Measurements from ENCODE around the gene MCCC2. TPM values are rescaled to one million over a fixed set of nuclear protein-coding genes. Genes with fewer than 3 reads are reported as not detected.

The MCCC2 gene
- total and polyA plus RNA-seq, 12 donors, result 24.0 to 135 (median 79.5) TPM

DNA sequence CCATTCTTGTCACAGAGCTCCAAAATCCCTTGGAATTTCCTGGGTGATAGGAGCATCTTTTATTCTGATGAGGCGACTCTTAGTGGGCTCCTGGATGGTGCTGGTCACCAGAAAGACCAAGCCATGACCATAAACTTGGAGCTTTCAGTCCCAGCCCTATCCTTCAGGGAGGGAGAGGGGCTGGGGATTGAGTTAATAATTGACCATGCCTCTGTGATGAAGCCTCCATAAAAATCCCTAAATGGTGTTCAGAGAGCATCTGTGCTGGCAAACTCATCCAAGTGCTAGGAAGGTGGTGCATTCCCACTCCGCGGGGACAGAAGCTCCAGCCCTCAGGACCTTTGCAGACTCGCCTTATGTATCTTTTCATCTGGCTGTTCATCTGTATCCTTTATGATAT is 28.7 kb downstream of the MCCC2 start:
- Histone ChIP-seq H3K4me1 (replicated peaks in 1 of 2) (no peaks in the 10 kb centered on the region), H3K4me3 (no peak overlapping the region), H3K9me3 (replicated peaks in 1 of 3) (no peaks in the 10 kb centered on the region), H3K27me3 (no peaks in the 10 kb centered on the region), H3K27ac (no peak overlapping the region), H3K36me3 (replicated peaks in 1 of 2) (peaks cover 0 to 17% of the 10 kb centered on the region in 2 donors)
- TF ChIP-seq, protein P1, sequence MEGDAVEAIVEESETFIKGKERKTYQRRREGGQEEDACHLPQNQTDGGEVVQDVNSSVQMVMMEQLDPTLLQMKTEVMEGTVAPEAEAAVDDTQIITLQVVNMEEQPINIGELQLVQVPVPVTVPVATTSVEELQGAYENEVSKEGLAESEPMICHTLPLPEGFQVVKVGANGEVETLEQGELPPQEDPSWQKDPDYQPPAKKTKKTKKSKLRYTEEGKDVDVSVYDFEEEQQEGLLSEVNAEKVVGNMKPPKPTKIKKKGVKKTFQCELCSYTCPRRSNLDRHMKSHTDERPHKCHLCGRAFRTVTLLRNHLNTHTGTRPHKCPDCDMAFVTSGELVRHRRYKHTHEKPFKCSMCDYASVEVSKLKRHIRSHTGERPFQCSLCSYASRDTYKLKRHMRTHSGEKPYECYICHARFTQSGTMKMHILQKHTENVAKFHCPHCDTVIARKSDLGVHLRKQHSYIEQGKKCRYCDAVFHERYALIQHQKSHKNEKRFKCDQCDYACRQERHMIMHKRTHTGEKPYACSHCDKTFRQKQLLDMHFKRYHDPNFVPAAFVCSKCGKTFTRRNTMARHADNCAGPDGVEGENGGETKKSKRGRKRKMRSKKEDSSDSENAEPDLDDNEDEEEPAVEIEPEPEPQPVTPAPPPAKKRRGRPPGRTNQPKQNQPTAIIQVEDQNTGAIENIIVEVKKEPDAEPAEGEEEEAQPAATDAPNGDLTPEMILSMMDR (IDR thresholded peaks at IDR 0.05), result no peak
- TF ChIP-seq POLR2A (IDR thresholded peaks at IDR 0.05), result no peak
- intact Hi-C loops (cut with DNase I), result no loop called here
- WGBS, 4 donors, result 70 to 95% (median 82%) methylated on average over 4 of the region's 4 CpGs
- DNase-seq, result no peak

DNA sequence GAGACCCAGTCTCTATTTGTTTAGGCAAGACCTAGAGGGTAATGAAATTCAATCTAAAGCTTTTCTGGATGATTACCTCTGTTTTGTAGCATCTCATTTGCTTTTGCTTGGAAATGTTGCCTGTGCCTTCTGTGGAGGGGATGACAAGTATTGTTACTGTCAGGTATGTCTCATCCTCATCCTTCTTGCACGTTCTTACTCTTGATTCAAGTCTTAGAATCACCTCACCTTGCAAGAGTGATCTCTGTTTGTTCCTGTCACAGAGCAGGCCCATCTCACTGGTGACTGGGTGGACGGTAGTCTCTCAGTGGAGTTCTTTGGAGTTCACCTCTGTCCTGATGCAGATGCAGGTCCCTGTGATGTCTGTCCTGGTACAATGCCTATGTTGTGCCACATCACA is 33.5 kb downstream of the MCCC2 start:
- H3K36me3 ChIP-seq (replicated peaks in 1 of 2), result peaks cover 0 to 14% of the 10 kb centered on the region in 2 donors
- TF ChIP-seq POLR2A (IDR thresholded peaks at IDR 0.05), result no peak
- TF ChIP-seq, protein P1 (IDR thresholded peaks at IDR 0.05), result no peak

DNA sequence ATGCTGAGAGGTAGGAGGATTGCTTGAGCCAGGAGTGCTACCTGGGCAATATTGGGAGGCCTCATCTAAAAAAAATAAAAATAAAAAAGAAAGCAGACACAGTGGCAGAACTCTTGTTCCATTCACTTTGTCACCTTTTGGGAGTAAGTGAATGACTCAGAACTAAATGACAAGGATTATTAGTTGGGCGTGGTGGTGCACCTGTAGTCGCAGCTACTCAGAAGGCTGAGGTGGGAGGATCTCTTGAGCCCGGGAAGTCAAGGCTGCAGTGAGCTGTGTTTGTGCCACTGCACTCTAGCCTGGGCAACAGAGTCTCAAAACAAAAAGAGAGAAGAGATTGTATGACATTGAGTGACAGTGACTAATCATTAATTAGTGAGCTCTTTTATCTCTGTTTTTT is 34.1 kb downstream of the MCCC2 start:
- no peak for DNase-seq
- no peak overlapping the region for H3K4me3 ChIP-seq
- WGBS, 4 donors, result 84 to 95% (median 86%) methylated on average over 3 of the region's 3 CpGs
- TF ChIP-seq, protein P1 (IDR thresholded peaks at IDR 0.05), result no peak
- no peak for TF ChIP-seq POLR2A (IDR thresholded peaks at IDR 0.05)
- no peaks in the 10 kb centered on the region for H3K9me3 ChIP-seq (replicated peaks in 1 of 3)
- H3K36me3 ChIP-seq (replicated peaks in 1 of 2), result peaks cover 0 to 14% of the 10 kb centered on the region in 2 donors
- no peak overlapping the region for H3K27ac ChIP-seq
- intact Hi-C loops (cut with DNase I), result no loop called here
- H3K27me3 ChIP-seq, result no peaks in the 10 kb centered on the region
- H3K4me1 ChIP-seq (replicated peaks in 1 of 2), result no peaks in the 10 kb centered on the region

More for the DNA sequence above, 33.5 kb downstream of the MCCC2 start:
- DNase-seq, result no peak
- 92 to 100% (median 97%) methylated on average over 2 of the region's 2 CpGs for WGBS, 4 donors
- Histone ChIP-seq H3K9me3 (replicated peaks in 1 of 3) (no peaks in the 10 kb centered on the region), H3K27me3 (no peaks in the 10 kb centered on the region), H3K4me3 (no peak overlapping the region), H3K4me1 (replicated peaks in 1 of 2) (no peaks in the 10 kb centered on the region), H3K27ac (no peak overlapping the region)
- intact Hi-C loops (cut with DNase I), result no loop called here

DNA sequence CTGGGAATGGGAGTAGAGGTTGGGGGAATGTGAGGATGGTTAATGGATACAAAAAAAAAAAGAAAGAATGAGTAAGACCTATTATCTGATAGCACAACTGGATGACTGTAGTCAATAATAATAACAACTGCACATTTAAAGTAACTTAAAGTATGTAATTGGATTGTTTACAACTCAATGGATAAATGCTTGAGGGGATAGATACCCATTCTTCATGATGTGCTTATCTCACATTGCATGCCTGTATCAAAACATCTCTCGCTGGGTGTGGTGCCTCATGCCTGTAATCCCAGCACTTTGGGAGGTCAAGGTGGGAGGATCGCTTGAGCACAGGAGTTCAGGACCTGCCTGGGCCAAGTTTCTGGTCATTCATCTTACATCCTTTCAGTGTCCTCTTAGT is 34.6 kb downstream of the MCCC2 start:
- DNase-seq, result no peak
- Histone ChIP-seq H3K36me3 (replicated peaks in 1 of 2) (peaks cover 0 to 14% of the 10 kb centered on the region in 2 donors), H3K4me1 (replicated peaks in 1 of 2) (no peaks in the 10 kb centered on the region), H3K9me3 (replicated peaks in 1 of 3) (no peaks in the 10 kb centered on the region), H3K4me3 (no peak overlapping the region), H3K27ac (no peak overlapping the region), H3K27me3 (no peaks in the 10 kb centered on the region)
- intact Hi-C loops (cut with DNase I), result no loop called here
- WGBS, 4 donors, result 89 to 100% (median 96%) methylated on average over 2 of the region's 2 CpGs
- TF ChIP-seq, protein P1 (IDR thresholded peaks at IDR 0.05), result no peak
- TF ChIP-seq POLR2A (IDR thresholded peaks at IDR 0.05), result no peak
